Mesendoderm (in vitro differentiated cells): Measurements from ENCODE around the gene NPLOC4.
"Not testable (repeated sequence)": the region's sequence is repeated elsewhere in the genome, so short reads cannot be mapped to it uniquely, and the experiment has no call there.

Experiments
- DNase-seq: peaks from one replicate; pipeline ENCODE4 v3.0.0; 2013
- H2AK5ac ChIP-seq: 2 replicates; pipeline ENCODE4 v1.6.1; 2013; ENCODE audit warnings: low read length, inconsistent platforms
- H2BK120ac ChIP-seq: 2 replicates; pipeline ENCODE4 v1.6.1; 2013; ENCODE audit warnings: low read depth, mild to moderate bottlenecking, low read length, moderate library complexity, mixed read lengths
- H2BK15ac ChIP-seq: replicated peaks from 2 replicates; pipeline ENCODE4 v1.6.1; 2013; ENCODE audit warnings: low read depth, mild to moderate bottlenecking, moderate library complexity
- H2BK5ac ChIP-seq: 2 replicates; pipeline ENCODE4 v1.6.1; 2013; ENCODE audit warnings: low read length, inconsistent platforms
- H3K18ac ChIP-seq: 2 replicates; pipeline ENCODE4 v1.6.1; 2013; ENCODE audit warnings: mild to moderate bottlenecking, low read length, mixed read lengths
- H3K23ac ChIP-seq: one replicate; pipeline ENCODE4 v1.6.1; 2013; ENCODE audit warnings: low read length
- H3K27ac ChIP-seq: 2 replicates; pipeline ENCODE4 v1.5.1; 2013; ENCODE audit warnings: low read depth, mild to moderate bottlenecking, inconsistent platforms, low read length, moderate library complexity
- H3K27me3 ChIP-seq: 2 replicates; pipeline ENCODE4 v1.6.1; 2013; ENCODE audit warnings: low read length, control low read depth, mild to moderate bottlenecking, inconsistent platforms; ENCODE audit not compliant: insufficient read depth, poor library complexity
- H3K36me3 ChIP-seq: 2 replicates; pipeline ENCODE4 v1.6.1; 2013; ENCODE audit warnings: low read length, inconsistent platforms; ENCODE audit not compliant: control insufficient read depth, insufficient read depth
- H3K4ac ChIP-seq: one replicate; pipeline ENCODE4 v1.6.1; 2013; ENCODE audit warnings: low read depth, mild to moderate bottlenecking, low read length, moderate library complexity
- H3K4me1 ChIP-seq: 2 replicates; pipeline ENCODE4 v1.6.1; 2013; ENCODE audit warnings: low read depth, low read length, inconsistent platforms; ENCODE audit not compliant: control insufficient read depth
- H3K4me2 ChIP-seq: 2 replicates; pipeline ENCODE4 v1.6.1; 2013; ENCODE audit warnings: low read length
- H3K4me3 ChIP-seq: 2 replicates; pipeline ENCODE4 v1.5.1; 2013; ENCODE audit warnings: mild to moderate bottlenecking, low read length
- H3K56ac ChIP-seq: one replicate; pipeline ENCODE4 v1.6.1; 2013; ENCODE audit warnings: low read length
- H3K79me1 ChIP-seq: 2 replicates; pipeline ENCODE4 v1.6.1; 2013; ENCODE audit warnings: low read length, inconsistent platforms
- H3K79me2 ChIP-seq: 2 replicates; pipeline ENCODE4 v1.6.1; 2013; ENCODE audit warnings: mild to moderate bottlenecking, low read length; ENCODE audit not compliant: control insufficient read depth, insufficient read depth
- H3K9ac ChIP-seq: 2 replicates; pipeline ENCODE4 v1.6.1; 2013; ENCODE audit warnings: low read length, inconsistent platforms
- H4K5ac ChIP-seq: one replicate; pipeline ENCODE4 v1.6.1; 2013; ENCODE audit warnings: low read length
- H4K8ac ChIP-seq: one replicate; pipeline ENCODE4 v1.6.1; 2013; ENCODE audit warnings: low read depth, mild to moderate bottlenecking, control low read depth, low read length, moderate library complexity
- WGBS: extraction: QIAGEN DNeasy Blood & Tissue Kit; methylation state at CpG from one replicate; pipeline ENCODE4 v1.1.7; 2013; ENCODE audit warnings: low lambda C conversion rate, missing lambda C conversion rate; ENCODE audit not compliant: insufficient coverage; ENCODE audit errors: extremely low coverage; 5-methylcytosine and 5-hydroxymethylcytosine counted together

Gene NPLOC4

GRCh38 chr17:81589612-81590011 is 47.3 kb downstream of the NPLOC4 start:
- Histone ChIP-seq H3K4me3 (no peak overlapping the region), H3K4me1 (no peaks in the 10 kb centered on the region), H3K79me1 (no peaks in the 10 kb centered on the region), H3K79me2 (no peaks in the 10 kb centered on the region), H2BK5ac (no peak overlapping the region), H3K9ac (no peak overlapping the region), H2BK15ac (no peak overlapping the region), H3K18ac (no peak overlapping the region), H4K8ac (no peak overlapping the region), H3K27me3 (no peaks in the 10 kb centered on the region), H3K36me3 (peaks cover 20% of the 10 kb centered on the region), H2AK5ac (no peak overlapping the region), H3K4ac (no peak overlapping the region), H3K23ac (no peak overlapping the region), H3K56ac (no peak overlapping the region), H4K5ac (no peak overlapping the region), H3K4me2 (no peak overlapping the region), H3K27ac (no peak overlapping the region), H2BK120ac (no peak overlapping the region)
- WGBS, result no CpG with 5 or more reads among the region's 5 CpGs
- no peak for DNase-seq

GRCh38 chr17:81586096-81586495 is 50.8 kb downstream of the NPLOC4 start:
- Histone ChIP-seq H4K8ac (no peak overlapping the region), H2BK15ac (no peak overlapping the region), H3K27me3 (no peaks in the 10 kb centered on the region), H3K23ac (no peak overlapping the region), H3K36me3 (peaks cover 21% of the 10 kb centered on the region), H4K5ac (no peak overlapping the region), H3K4me2 (no peak overlapping the region), H3K79me2 (no peaks in the 10 kb centered on the region), H2AK5ac (no peak overlapping the region), H3K56ac (no peak overlapping the region), H2BK120ac (no peak overlapping the region), H3K18ac (no peak overlapping the region), H3K4ac (no peak overlapping the region), H3K27ac (no peak overlapping the region), H3K4me3 (no peak overlapping the region), H2BK5ac (no peak overlapping the region), H3K4me1 (no peaks in the 10 kb centered on the region), H3K9ac (no peak overlapping the region), H3K79me1 (peaks cover 4% of the 10 kb centered on the region)
- no CpG with 5 or more reads among the region's 4 CpGs for WGBS
- DNase-seq, result peak; percentile 69

- not testable (repeated sequence) for H4K8ac ChIP-seq, H3K23ac ChIP-seq, H2BK5ac ChIP-seq, H3K18ac ChIP-seq, H3K79me2 ChIP-seq, H3K56ac ChIP-seq, DNase-seq, H3K79me1 ChIP-seq, H2AK5ac ChIP-seq, H3K4ac ChIP-seq, H4K5ac ChIP-seq, H3K4me2 ChIP-seq, H3K27me3 ChIP-seq, H3K4me1 ChIP-seq, H3K27ac ChIP-seq, H2BK15ac ChIP-seq, H3K9ac ChIP-seq, H2BK120ac ChIP-seq, H3K4me3 ChIP-seq
- no CpG with 5 or more reads among the region's 14 CpGs for WGBS
- peaks cover 20% of the 10 kb centered on the region for H3K36me3 ChIP-seq
These were observed 52.1 kb downstream of the NPLOC4 start for GRCh38 chr17:81584771-81585170.

- no peak overlapping the region for H3K27ac ChIP-seq
- H3K4me1 ChIP-seq, result no peaks in the 10 kb centered on the region
- H4K8ac ChIP-seq, result no peak overlapping the region
- peaks cover 6% of the 10 kb centered on the region for H3K79me1 ChIP-seq
- H3K4ac ChIP-seq, result no peak overlapping the region
- H4K5ac ChIP-seq, result no peak overlapping the region
- H2BK120ac ChIP-seq, result no peak overlapping the region
- no peak overlapping the region for H3K4me2 ChIP-seq
- WGBS, result no CpG with 5 or more reads among the region's 6 CpGs
- H3K18ac ChIP-seq, result no peak overlapping the region
- no peaks in the 10 kb centered on the region for H3K27me3 ChIP-seq
- no peak overlapping the region for H3K23ac ChIP-seq
- DNase-seq, result no peak
- no peak overlapping the region for H2BK5ac ChIP-seq
- no peaks in the 10 kb centered on the region for H3K79me2 ChIP-seq
- peaks cover 22% of the 10 kb centered on the region for H3K36me3 ChIP-seq
- H3K9ac ChIP-seq, result no peak overlapping the region
- no peak overlapping the region for H3K4me3 ChIP-seq
- H3K56ac ChIP-seq, result no peak overlapping the region
- no peak overlapping the region for H2AK5ac ChIP-seq
- no peak overlapping the region for H2BK15ac ChIP-seq
These were observed 53.1 kb downstream of the NPLOC4 start for GRCh38 chr17:81583589-81584342.

GRCh38 chr17:81582749-81583148 is 54.2 kb downstream of the NPLOC4 start:
- H3K27me3 ChIP-seq, result no peaks in the 10 kb centered on the region
- no peak overlapping the region for H3K23ac ChIP-seq
- no peaks in the 10 kb centered on the region for H3K4me1 ChIP-seq
- no peaks in the 10 kb centered on the region for H3K79me2 ChIP-seq
- no peak overlapping the region for H3K4me3 ChIP-seq
- no peak overlapping the region for H3K9ac ChIP-seq
- H3K27ac ChIP-seq, result no peak overlapping the region
- no peak overlapping the region for H3K18ac ChIP-seq
- H3K36me3 ChIP-seq, result peaks cover 16% of the 10 kb centered on the region
- no peak overlapping the region for H2BK15ac ChIP-seq
- no peak for DNase-seq
- no peak overlapping the region for H2BK120ac ChIP-seq
- no peak overlapping the region for H3K4me2 ChIP-seq
- H3K79me1 ChIP-seq, result peaks cover 6% of the 10 kb centered on the region
- WGBS, result no CpG with 5 or more reads among the region's 12 CpGs
- no peak overlapping the region for H4K5ac ChIP-seq
- no peak overlapping the region for H3K56ac ChIP-seq
- H2BK5ac ChIP-seq, result no peak overlapping the region
- H3K4ac ChIP-seq, result no peak overlapping the region
- H4K8ac ChIP-seq, result no peak overlapping the region
- no peak overlapping the region for H2AK5ac ChIP-seq

- H2BK120ac ChIP-seq, result no peak overlapping the region
- H3K79me2 ChIP-seq, result no peaks in the 10 kb centered on the region
- H3K23ac ChIP-seq, result no peak overlapping the region
- H3K4me1 ChIP-seq, result no peaks in the 10 kb centered on the region
- peaks cover 6% of the 10 kb centered on the region for H3K79me1 ChIP-seq
- H4K8ac ChIP-seq, result no peak overlapping the region
- H2BK5ac ChIP-seq, result no peak overlapping the region
- WGBS, result no CpG with 5 or more reads among the region's 5 CpGs
- H3K4me3 ChIP-seq, result no peak overlapping the region
- no peak overlapping the region for H2BK15ac ChIP-seq
- no peak overlapping the region for H2AK5ac ChIP-seq
- H3K27me3 ChIP-seq, result no peaks in the 10 kb centered on the region
- H3K27ac ChIP-seq, result no peak overlapping the region
- no peak overlapping the region for H3K18ac ChIP-seq
- DNase-seq, result no peak
- no peak overlapping the region for H3K9ac ChIP-seq
- peaks cover 18% of the 10 kb centered on the region for H3K36me3 ChIP-seq
- H4K5ac ChIP-seq, result no peak overlapping the region
- H3K56ac ChIP-seq, result no peak overlapping the region
- H3K4me2 ChIP-seq, result no peak overlapping the region
- no peak overlapping the region for H3K4ac ChIP-seq
These were observed 54.6 kb downstream of the NPLOC4 start for GRCh38 chr17:81582341-81582740.
